CD4-positive, CD25-positive, alpha-beta regulatory T cell (primary cell): ENCODE results near the gene KCNQ2. TPM values are rescaled to one million over a fixed set of nuclear protein-coding genes. Genes with fewer than 3 reads are reported as not detected.

Experiments used
- ATAC-seq, 2 donors: fragments of 150-1000 bp; cut with Tn5 transposase; one replicate each; pipeline ENCODE4 v1.10.0; 2021; ENCODE audit warnings: low read depth in 2 of 2, moderate number of reproducible peaks in 2 of 2, moderate library complexity in 1 of 2
- DNase-seq, 3 donors: peaks; one replicate each; pipeline versions ENCODE4 v3.0.0 to v3.0.0-alpha.2; 2012 to 2022; ENCODE audit warnings: mixed read lengths in 1 of 3
- H3K27ac ChIP-seq: one replicate; pipeline ENCODE4 v1.7.0; 2013; ENCODE audit warnings: mild to moderate bottlenecking, low read length; ENCODE audit not compliant: insufficient read depth, poor library complexity, severe bottlenecking
- H3K27me3 ChIP-seq: one replicate; pipeline ENCODE4 v1.7.0; 2013; ENCODE audit warnings: low read length; ENCODE audit not compliant: control insufficient read depth, insufficient read depth
- H3K36me3 ChIP-seq: one replicate; pipeline ENCODE4 v1.7.0; 2013; ENCODE audit warnings: mild to moderate bottlenecking, low read length, moderate library complexity; ENCODE audit not compliant: control insufficient read depth, insufficient read depth
- H3K4me1 ChIP-seq: 2 replicates; pipeline ENCODE4 v1.7.0; 2013; ENCODE audit warnings: mild to moderate bottlenecking, low read length; ENCODE audit not compliant: insufficient read depth, control insufficient read depth, poor library complexity, severe bottlenecking
- H3K4me3 ChIP-seq: one replicate; pipeline ENCODE4 v1.7.0; 2013; ENCODE audit warnings: low read depth, mild to moderate bottlenecking, low read length, moderate library complexity
- H3K9me3 ChIP-seq, 2 experiments: 1 replicate in 1 of 2; 2 replicates in 1 of 2; pipeline ENCODE4 v1.7.0; 2013; ENCODE audit warnings: low read length in 2 of 2, mild to moderate bottlenecking in 1 of 2, moderate library complexity in 1 of 2; ENCODE audit not compliant: control insufficient read depth in 2 of 2
- H3K27ac Mint-ChIP-seq, 3 donors: one replicate each; pipeline ENCODE4 v1.8.0; 2020 to 2022; ENCODE audit warnings: mild to moderate bottlenecking in 3 of 3, mixed read lengths in 3 of 3, moderate library complexity in 2 of 3
- H3K27me3 Mint-ChIP-seq: one replicate; pipeline ENCODE4 v1.8.0; 2022; ENCODE audit warnings: mild to moderate bottlenecking, mixed read lengths
- H3K36me3 Mint-ChIP-seq: one replicate; pipeline ENCODE4 v1.8.0; 2020; ENCODE audit warnings: mixed read lengths
- H3K4me1 Mint-ChIP-seq, 4 donors: one replicate each; pipeline ENCODE4 v1.8.0; 2020 to 2022; ENCODE audit warnings: mixed read lengths in 4 of 4, mild to moderate bottlenecking in 1 of 4
- H3K4me3 Mint-ChIP-seq, 4 donors: one replicate each; pipeline ENCODE4 v1.8.0; 2020 to 2022; ENCODE audit warnings: mild to moderate bottlenecking in 4 of 4, mixed read lengths in 4 of 4, moderate library complexity in 3 of 4
- H3K9me3 Mint-ChIP-seq, 7 donors: one replicate each; pipeline ENCODE4 v1.8.0; 2020 to 2022; ENCODE audit warnings: mixed read lengths in 7 of 7, mild to moderate bottlenecking in 3 of 7, moderate library complexity in 2 of 7
- polyA plus RNA-seq, 4 donors: library from polyadenylated mRNA; unstranded; fragments of 300-500 nt; fragmentation: Illumina TruSeq; gene quantifications; one replicate each; pipeline ENCODE4 v1.2.3, GENCODE V29; 2021
- total RNA-seq: library from RNA; stranded (reverse); gene quantifications from one replicate; pipeline ENCODE4 v1.2.3, GENCODE V29; 2022

Gene KCNQ2
- total and polyA plus RNA-seq, 5 donors from 2014 or later, result 0.77 to 1.1 (median 0.89) TPM; not detected in 2

DNA sequence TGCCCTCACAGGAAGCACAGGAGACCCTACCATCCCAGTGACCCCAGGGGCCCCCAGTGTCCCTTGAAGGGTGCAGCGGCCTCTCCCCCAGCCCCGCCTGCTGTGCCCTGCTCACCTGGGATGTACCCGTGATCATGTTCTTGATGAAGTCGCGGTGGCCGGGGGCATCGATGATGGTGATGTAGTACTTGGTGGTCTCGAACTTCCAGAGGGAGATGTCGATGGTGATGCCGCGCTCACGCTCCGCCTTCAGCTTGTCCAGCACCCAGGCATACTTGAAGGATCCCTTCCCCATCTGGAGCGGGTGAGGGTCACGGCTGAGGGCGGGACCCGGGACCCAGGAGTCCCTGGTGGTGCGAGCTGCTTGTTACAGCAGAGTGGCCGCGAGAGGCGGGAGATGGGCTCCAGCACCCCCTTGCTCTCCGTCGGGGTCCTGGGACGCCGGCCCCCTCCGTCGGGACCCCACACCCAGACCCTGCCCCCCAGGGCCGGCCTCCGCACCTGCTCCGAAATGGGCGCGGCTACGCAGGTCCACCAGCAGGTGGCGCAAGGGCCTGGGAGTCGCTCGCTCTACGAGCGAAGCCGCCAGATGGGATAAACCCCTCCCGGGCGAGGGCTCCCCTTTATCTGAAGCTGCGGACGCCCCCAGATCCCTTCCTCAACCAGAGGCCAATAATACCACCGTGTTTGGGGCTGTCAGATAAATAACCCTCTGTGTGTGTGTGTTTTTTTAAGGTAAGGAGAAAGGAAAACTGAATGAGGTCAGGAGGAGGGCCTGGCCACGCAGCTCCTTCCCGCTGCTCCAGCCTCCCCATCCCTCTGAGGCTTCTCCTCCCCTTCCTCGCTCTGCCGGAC, 23.5 kb upstream of the KCNQ2 start:
- peak overlapping the region; percentile 43 to 72 (median 64) for H3K4me3 Mint-ChIP-seq
- peak; percentile 50 to 55 for ATAC-seq
- no peaks in the 10 kb centered on the region for H3K36me3 ChIP-seq
- peaks cover 0 to 2% (median 0%) of the 10 kb centered on the region in 7 donors for H3K9me3 Mint-ChIP-seq
- no peaks in the 10 kb centered on the region for H3K27me3 ChIP-seq
- H3K4me1 Mint-ChIP-seq, result peaks cover 0 to 8% (median 1%) of the 10 kb centered on the region in 4 donors
- H3K4me3 ChIP-seq, result no peak overlapping the region
- H3K27ac ChIP-seq, result no peak overlapping the region
- no peaks in the 10 kb centered on the region for H3K36me3 Mint-ChIP-seq
- peaks cover 5% of the 10 kb centered on the region for H3K27me3 Mint-ChIP-seq
- H3K4me1 ChIP-seq, result peaks cover 22% of the 10 kb centered on the region
- no peaks in the 10 kb centered on the region for H3K9me3 ChIP-seq
- H3K27ac Mint-ChIP-seq, result no peak overlapping the region
- peak; percentile 61 to 68 (median 68) for DNase-seq

DNA sequence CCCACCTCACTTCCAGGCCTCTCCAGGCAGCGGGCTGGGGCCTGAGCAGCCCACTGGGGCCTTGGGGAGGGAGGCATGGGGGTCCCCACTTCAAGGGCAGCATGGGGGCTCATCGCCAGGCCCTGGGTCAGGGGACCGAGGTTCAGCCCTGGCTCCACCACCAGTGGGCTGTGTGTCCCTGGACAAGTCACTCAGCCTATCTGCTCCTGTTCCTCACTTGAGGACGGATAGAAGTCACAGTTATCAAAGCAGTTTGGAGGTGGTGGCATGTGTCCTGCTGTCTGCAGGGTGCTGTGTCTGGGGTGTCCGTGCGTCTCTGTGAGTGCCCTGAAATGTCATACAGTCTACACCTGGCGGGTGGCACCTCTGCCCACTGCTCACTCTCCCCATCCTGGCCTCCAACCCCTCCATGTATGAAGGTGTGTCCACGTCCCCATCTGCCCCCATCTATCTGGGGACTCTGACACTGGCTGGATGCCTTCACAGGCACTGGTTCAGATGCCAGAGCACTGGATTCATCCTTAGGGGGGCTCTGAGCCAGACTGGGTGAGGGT, 22.8 kb upstream of the KCNQ2 start:
- Mint-ChIP-seq H3K9me3 (peaks cover 0 to 2% (median 0%) of the 10 kb centered on the region in 7 donors), H3K4me1 (peaks cover 0 to 8% (median 1%) of the 10 kb centered on the region in 4 donors), H3K27ac (no peak overlapping the region), H3K27me3 (peaks cover 5% of the 10 kb centered on the region), H3K36me3 (no peaks in the 10 kb centered on the region), H3K4me3 (no peak overlapping the region)
- no peaks in the 10 kb centered on the region for H3K36me3 ChIP-seq
- ATAC-seq (no peak), DNase-seq (no peak)
- H3K27me3 ChIP-seq, result no peaks in the 10 kb centered on the region
- no peak overlapping the region for H3K4me3 ChIP-seq
- H3K4me1 ChIP-seq, result peaks cover 22% of the 10 kb centered on the region
- H3K9me3 ChIP-seq, result no peaks in the 10 kb centered on the region
- H3K27ac ChIP-seq, result no peak overlapping the region

DNA sequence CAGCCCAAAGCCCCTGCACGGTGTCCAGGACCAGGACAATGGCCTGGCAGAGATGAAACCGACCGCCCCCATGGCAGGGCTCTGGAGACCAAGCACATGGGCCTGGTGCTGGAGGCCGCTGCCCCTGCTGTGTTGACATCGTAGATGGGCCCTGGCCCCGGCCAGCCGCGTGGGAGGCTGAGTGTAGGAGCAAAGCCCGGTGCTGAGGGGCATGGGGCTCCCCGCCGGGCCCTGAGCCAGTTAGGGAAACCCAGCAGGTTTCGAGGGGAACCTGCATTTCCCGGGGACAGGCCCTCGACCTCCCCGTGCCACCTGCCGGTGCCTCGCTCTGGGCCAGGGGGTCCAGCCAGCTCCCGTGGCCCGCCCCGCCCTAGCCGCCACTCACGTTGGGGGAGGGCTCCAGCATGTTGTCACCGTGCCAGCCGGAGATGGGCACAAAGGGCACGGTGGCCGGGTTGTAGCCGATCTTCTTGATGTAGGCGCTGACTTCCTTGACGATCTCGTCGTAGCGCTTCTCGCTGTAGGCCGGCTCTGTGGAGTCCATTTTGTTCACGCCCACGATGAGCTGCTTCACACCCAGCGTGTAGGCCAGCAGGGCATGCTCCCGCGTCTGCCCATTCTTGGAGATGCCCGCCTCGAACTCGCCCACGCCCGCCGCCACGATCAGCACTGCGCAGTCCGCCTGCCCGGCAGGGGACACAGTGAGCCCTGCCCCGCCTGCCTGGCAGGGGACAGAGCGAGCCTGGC, 22.1 kb upstream of the KCNQ2 start:
- Histone ChIP-seq H3K27ac (no peak overlapping the region), H3K4me3 (no peak overlapping the region), H3K4me1 (peaks cover 21% of the 10 kb centered on the region), H3K9me3 (no peaks in the 10 kb centered on the region), H3K36me3 (no peaks in the 10 kb centered on the region), H3K27me3 (no peaks in the 10 kb centered on the region)
- no peak overlapping the region for H3K27ac Mint-ChIP-seq
- peaks cover 0 to 8% (median 1%) of the 10 kb centered on the region in 4 donors for H3K4me1 Mint-ChIP-seq
- H3K27me3 Mint-ChIP-seq, result peaks cover 7% of the 10 kb centered on the region
- no peak for ATAC-seq
- DNase-seq, result no peak
- H3K9me3 Mint-ChIP-seq, result peaks cover 0 to 2% (median 0%) of the 10 kb centered on the region in 7 donors
- no peaks in the 10 kb centered on the region for H3K36me3 Mint-ChIP-seq
- H3K4me3 Mint-ChIP-seq, result no peak overlapping the region

DNA sequence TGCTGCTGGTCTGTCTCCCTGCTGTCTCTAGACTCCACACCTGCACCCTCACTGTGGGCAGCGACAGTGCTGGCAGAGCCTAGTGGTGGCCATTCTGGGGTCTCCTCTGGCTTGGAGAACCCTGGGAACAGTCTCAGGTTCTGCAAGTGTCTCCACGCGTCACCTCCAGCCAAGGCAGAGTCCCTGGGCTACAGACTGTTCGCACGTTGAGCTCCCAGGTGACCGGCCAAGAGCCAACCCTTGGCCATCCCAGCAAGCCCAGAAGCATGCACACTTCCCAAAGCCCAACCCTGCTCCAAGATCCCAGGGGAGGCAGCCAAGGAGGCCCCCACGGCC, 21.6 kb upstream of the KCNQ2 start:
- Mint-ChIP-seq H3K36me3 (no peaks in the 10 kb centered on the region), H3K27ac (no peak overlapping the region)
- ATAC-seq, result no peak

DNA sequence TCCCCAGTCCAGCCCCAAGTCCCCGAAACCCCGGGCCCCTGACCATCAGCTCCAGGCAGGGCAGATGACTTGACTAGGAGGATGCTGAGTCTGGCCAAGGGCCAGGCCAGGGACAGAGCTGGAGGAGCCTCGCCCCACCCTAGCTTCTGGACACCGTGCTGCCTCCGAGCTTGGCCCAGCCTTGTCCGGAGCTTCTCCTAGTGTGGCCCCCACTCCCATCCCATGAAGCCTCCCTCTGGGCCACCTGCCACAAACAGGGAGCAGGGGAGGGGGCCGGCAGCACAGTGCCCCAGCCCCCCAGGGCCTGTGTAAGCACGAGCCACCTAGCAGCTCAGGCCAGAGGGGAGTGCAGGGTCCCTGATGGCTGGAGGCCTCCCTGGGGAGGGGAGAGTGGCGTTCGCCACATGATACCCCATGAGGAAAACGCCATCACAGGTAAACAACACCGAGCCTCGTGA, 21.1 kb upstream of the KCNQ2 start:
- no peaks in the 10 kb centered on the region for H3K27me3 ChIP-seq
- H3K36me3 ChIP-seq, result no peaks in the 10 kb centered on the region
- peaks cover 0 to 8% (median 1%) of the 10 kb centered on the region in 4 donors for H3K4me1 Mint-ChIP-seq
- no peaks in the 10 kb centered on the region for H3K36me3 Mint-ChIP-seq
- H3K9me3 ChIP-seq, result no peaks in the 10 kb centered on the region
- no peak for DNase-seq
- no peak for ATAC-seq
- H3K27me3 Mint-ChIP-seq, result peaks cover 12% of the 10 kb centered on the region
- H3K4me3 Mint-ChIP-seq, result no peak overlapping the region
- peaks cover 0 to 2% (median 0%) of the 10 kb centered on the region in 7 donors for H3K9me3 Mint-ChIP-seq
- peaks cover 17% of the 10 kb centered on the region for H3K4me1 ChIP-seq
- H3K27ac ChIP-seq, result no peak overlapping the region
- H3K27ac Mint-ChIP-seq, result no peak overlapping the region
- H3K4me3 ChIP-seq, result no peak overlapping the region

More for the DNA sequence above, 21.6 kb upstream of the KCNQ2 start:
- DNase-seq, result no peak
- no peak overlapping the region for H3K4me3 Mint-ChIP-seq
- H3K36me3 ChIP-seq, result no peaks in the 10 kb centered on the region
- peaks cover 12% of the 10 kb centered on the region for H3K27me3 Mint-ChIP-seq
- H3K9me3 ChIP-seq, result no peaks in the 10 kb centered on the region
- H3K4me3 ChIP-seq, result no peak overlapping the region
- H3K27me3 ChIP-seq, result no peaks in the 10 kb centered on the region
- H3K4me1 Mint-ChIP-seq, result peaks cover 0 to 8% (median 1%) of the 10 kb centered on the region in 4 donors
- H3K9me3 Mint-ChIP-seq, result peaks cover 0 to 2% (median 0%) of the 10 kb centered on the region in 7 donors
- peaks cover 18% of the 10 kb centered on the region for H3K4me1 ChIP-seq
- H3K27ac ChIP-seq, result no peak overlapping the region

DNA sequence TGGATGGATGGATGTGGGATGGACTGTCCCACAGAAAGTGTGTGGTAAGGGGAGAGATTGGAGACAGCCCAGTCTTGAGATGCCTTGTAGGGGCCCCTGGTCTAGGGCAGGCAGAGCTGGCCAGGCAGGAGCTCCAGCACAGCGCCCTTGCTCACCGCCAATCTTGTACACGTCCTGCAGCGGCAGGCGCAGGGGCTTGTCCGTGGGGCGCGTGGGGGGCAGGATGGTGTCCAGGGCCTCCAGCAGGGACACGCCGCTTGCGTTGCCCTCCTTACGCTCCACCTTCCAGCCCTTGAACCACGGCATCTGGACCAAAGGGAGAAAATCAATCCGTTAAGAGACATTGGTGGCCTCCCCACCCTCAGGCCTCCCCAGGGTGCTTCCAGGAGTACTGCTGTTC, 20.5 kb upstream of the KCNQ2 start:
- no peak overlapping the region for H3K4me3 ChIP-seq
- ATAC-seq, result no peak
- no peaks in the 10 kb centered on the region for H3K36me3 Mint-ChIP-seq
- peaks cover 12% of the 10 kb centered on the region for H3K27me3 Mint-ChIP-seq
- peaks cover 0 to 8% (median 1%) of the 10 kb centered on the region in 4 donors for H3K4me1 Mint-ChIP-seq
- no peak overlapping the region for H3K27ac ChIP-seq
- H3K9me3 Mint-ChIP-seq, result peaks cover 0 to 2% (median 0%) of the 10 kb centered on the region in 7 donors
- H3K27ac Mint-ChIP-seq, result no peak overlapping the region
- H3K27me3 ChIP-seq, result no peaks in the 10 kb centered on the region
- peaks cover 11% of the 10 kb centered on the region for H3K4me1 ChIP-seq
- no peak overlapping the region for H3K4me3 Mint-ChIP-seq
- no peaks in the 10 kb centered on the region for H3K36me3 ChIP-seq
- no peak for DNase-seq
- H3K9me3 ChIP-seq, result no peaks in the 10 kb centered on the region

DNA sequence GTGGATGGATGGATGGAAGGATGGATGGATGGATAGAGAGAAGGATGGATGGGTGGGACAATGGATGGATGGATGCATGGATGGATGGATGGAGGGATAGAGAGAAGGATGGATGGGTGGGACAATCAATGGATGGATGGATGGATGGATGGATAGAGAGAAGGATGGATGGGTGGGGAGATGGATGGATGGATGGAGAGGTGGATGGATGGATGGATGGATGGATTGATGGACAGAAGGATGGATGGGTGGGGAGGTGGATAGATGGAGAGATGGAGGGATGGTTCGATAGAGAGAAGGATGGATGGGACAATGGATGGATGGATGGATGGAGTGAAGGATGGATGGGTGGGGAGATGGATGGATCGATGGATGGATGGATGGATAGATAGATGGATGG, 20.1 kb upstream of the KCNQ2 start:
- Mint-ChIP-seq H3K4me1 (peaks cover 0 to 8% (median 1%) of the 10 kb centered on the region in 4 donors), H3K27me3 (peaks cover 12% of the 10 kb centered on the region), H3K9me3 (peaks cover 0 to 2% (median 0%) of the 10 kb centered on the region in 7 donors), H3K4me3 (peak overlapping the region in 1 of 4 donors; percentile 11), H3K36me3 (no peaks in the 10 kb centered on the region), H3K27ac (no peak overlapping the region)
- Histone ChIP-seq H3K36me3 (no peaks in the 10 kb centered on the region), H3K9me3 (no peaks in the 10 kb centered on the region), H3K27me3 (no peaks in the 10 kb centered on the region), H3K27ac (no peak overlapping the region), H3K4me3 (no peak overlapping the region), H3K4me1 (peaks cover 8% of the 10 kb centered on the region)
- no peak for ATAC-seq
- no peak for DNase-seq
